Esophagus (tissue), 2 donors: Measurements from ENCODE around the gene TLK1. TPM values are rescaled to one million over a fixed set of nuclear protein-coding genes. Genes with fewer than 3 reads are reported as not detected.

Experiments
- H3K27ac ChIP-seq, 2 donors: one replicate each; pipeline ENCODE4 v1.5.1; 2013; ENCODE audit warnings: low read depth in 2 of 2, mild to moderate bottlenecking in 2 of 2, inconsistent platforms in 1 of 2, low read length in 1 of 2, moderate library complexity in 1 of 2
- H3K27me3 ChIP-seq, 2 donors: one replicate each; pipeline ENCODE4 v1.6.1; 2013; ENCODE audit warnings: low read length in 2 of 2, control low read depth in 1 of 2, mild to moderate bottlenecking in 1 of 2; ENCODE audit not compliant: insufficient read depth in 2 of 2, control insufficient read depth in 1 of 2
- H3K36me3 ChIP-seq, 2 donors: one replicate each; pipeline ENCODE4 v1.6.1; 2013; ENCODE audit warnings: low read length in 1 of 2; ENCODE audit not compliant: control insufficient read depth in 2 of 2, insufficient read depth in 2 of 2
- H3K4me1 ChIP-seq, 2 donors: one replicate each; pipeline ENCODE4 v1.6.1; 2013; ENCODE audit warnings: low read length in 1 of 2; ENCODE audit not compliant: control insufficient read depth in 2 of 2, insufficient read depth in 2 of 2
- H3K4me3 ChIP-seq, 2 donors: one replicate each; pipeline ENCODE4 v1.5.1; 2013; ENCODE audit warnings: low read length in 2 of 2, mild to moderate bottlenecking in 2 of 2, low read depth in 1 of 2, moderate library complexity in 1 of 2
- H3K9me3 ChIP-seq, 2 donors: one replicate each; pipeline ENCODE4 v1.6.1; 2013; ENCODE audit warnings: mild to moderate bottlenecking in 2 of 2, low read depth in 1 of 2, low read length in 1 of 2, moderate library complexity in 1 of 2; ENCODE audit not compliant: control insufficient read depth in 2 of 2, insufficient read depth in 1 of 2
- WGBS, 2 donors: extraction: QIAGEN DNeasy Blood & Tissue Kit; methylation state at CpG; one replicate each; pipeline ENCODE4 v1.1.7; 2013; 5-methylcytosine and 5-hydroxymethylcytosine counted together
- polyA plus RNA-seq, 2 donors: library from polyadenylated mRNA; stranded (reverse); fragments of 200-250 nt; gene quantifications; one replicate each; pipeline ENCODE4 v1.2.3, GENCODE V29; 2013
- donor health status: healthy with polysubstance abuse.
- donor health status: Bipolar disorder and iron deficiency.

Gene TLK1
- polyA plus RNA-seq, 2 donors = 6.6 to 13.4 TPM

- peaks cover 0 to 7% of the 10 kb centered on the region in 2 donors for H3K36me3 ChIP-seq
Observed at GRCh38 chr2:171004363-171004762, 156.3 kb downstream of the TLK1 start.

DNA sequence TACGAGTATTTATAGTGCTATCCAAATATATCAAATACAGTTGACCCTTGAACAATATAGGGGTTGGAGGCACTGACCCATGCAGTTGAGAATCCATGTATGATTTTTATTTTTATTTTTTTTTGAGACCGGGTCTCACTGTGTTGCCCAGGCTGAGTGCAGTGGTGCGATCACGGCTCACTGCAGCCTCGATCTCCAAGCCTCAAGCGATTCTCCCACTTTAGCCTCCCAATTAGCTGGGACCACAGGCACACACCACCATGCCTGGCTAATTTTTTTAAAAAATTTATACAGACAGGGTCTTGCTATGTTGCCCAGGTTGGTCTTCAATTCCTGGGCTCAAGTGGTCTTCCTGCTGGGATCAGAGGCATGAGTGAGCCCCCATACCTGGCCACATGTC is 161.0 kb downstream of the TLK1 start:
- WGBS, 2 donors = 88 to 96% methylated on average over 6 of the region's 6 CpGs
- Histone ChIP-seq H3K9me3 (no peaks in the 10 kb centered on the region), H3K27ac (no peak overlapping the region), H3K4me1 (no peaks in the 10 kb centered on the region), H3K36me3 (peaks cover 4 to 8% of the 10 kb centered on the region in 2 donors), H3K27me3 (no peaks in the 10 kb centered on the region), H3K4me3 (no peak overlapping the region)

More at GRCh38 chr2:171004363-171004762, 156.3 kb downstream of the TLK1 start:
- no peaks in the 10 kb centered on the region for H3K27me3 ChIP-seq
- 89 to 90% methylated on average over 2 of the region's 2 CpGs for WGBS, 2 donors
- H3K9me3 ChIP-seq = no peaks in the 10 kb centered on the region
- H3K27ac ChIP-seq = no peak overlapping the region
- H3K4me3 ChIP-seq = no peak overlapping the region
- no peaks in the 10 kb centered on the region for H3K4me1 ChIP-seq

- WGBS, 2 donors = 79 to 86% methylated on average over 5 of the region's 5 CpGs
Observed at GRCh38 chr2:170997893-170998597, 162.6 kb downstream of the TLK1 start.

GRCh38 chr2:170996316-170996715 is 164.4 kb downstream of the TLK1 start:
- Histone ChIP-seq H3K4me3 (no peak overlapping the region), H3K4me1 (no peaks in the 10 kb centered on the region), H3K27me3 (no peaks in the 10 kb centered on the region), H3K36me3 (peaks cover 4 to 6% of the 10 kb centered on the region in 2 donors), H3K9me3 (no peaks in the 10 kb centered on the region), H3K27ac (no peak overlapping the region)
- WGBS, 2 donors = 91 to 95% methylated on average over 2 of the region's 2 CpGs

More at GRCh38 chr2:170997893-170998597, 162.6 kb downstream of the TLK1 start:
- Histone ChIP-seq H3K27me3 (no peaks in the 10 kb centered on the region), H3K9me3 (no peaks in the 10 kb centered on the region), H3K4me3 (no peak overlapping the region), H3K27ac (no peak overlapping the region), H3K4me1 (no peaks in the 10 kb centered on the region), H3K36me3 (peaks cover 4 to 8% of the 10 kb centered on the region in 2 donors)

GRCh38 chr2:170991398-170992182 is 169.1 kb downstream of the TLK1 start:
- Histone ChIP-seq H3K4me1 (no peaks in the 10 kb centered on the region), H3K27me3 (no peaks in the 10 kb centered on the region), H3K4me3 (no peak overlapping the region), H3K9me3 (no peaks in the 10 kb centered on the region), H3K36me3 (peaks cover 4% of the 10 kb centered on the region in 2 donors), H3K27ac (no peak overlapping the region)
- 93 to 96% methylated on average over 5 of the region's 5 CpGs for WGBS, 2 donors

DNA sequence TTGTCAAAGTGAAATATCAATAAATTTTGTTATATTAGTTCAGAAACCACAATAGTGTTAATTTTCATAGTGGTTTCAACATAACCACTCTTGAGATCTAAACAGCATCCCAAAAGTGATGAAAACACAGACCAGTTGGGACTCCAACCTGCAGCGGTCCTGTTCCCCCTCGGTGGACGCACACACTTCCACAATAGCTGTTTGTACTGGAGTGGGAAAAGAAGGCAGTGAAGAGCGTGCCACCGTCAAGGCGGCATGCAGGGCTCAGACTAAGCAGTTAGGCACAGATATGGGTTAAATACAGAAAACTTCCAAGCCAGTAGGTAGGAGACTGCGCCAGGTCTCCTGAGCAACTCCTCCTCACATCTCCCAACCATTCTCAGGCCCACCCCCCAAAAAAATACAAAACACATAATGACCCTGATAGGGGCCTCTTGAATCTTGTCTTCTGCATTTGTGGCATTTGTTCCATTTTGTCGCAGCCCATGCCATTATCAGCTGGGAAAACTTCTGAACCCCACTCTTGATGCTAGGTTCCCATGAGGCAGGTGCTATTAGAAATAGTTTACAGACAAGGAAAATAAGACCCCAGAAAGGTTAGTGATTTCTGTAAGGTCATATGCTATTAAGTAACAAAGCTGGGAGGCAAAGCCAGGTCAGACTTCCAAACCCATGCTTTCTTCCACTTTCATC is 174.0 kb downstream of the TLK1 start:
- Histone ChIP-seq H3K4me1 (no peaks in the 10 kb centered on the region), H3K36me3 (no peaks in the 10 kb centered on the region), H3K27ac (no peak overlapping the region), H3K4me3 (no peak overlapping the region), H3K27me3 (no peaks in the 10 kb centered on the region), H3K9me3 (no peaks in the 10 kb centered on the region)
- 97% methylated on average over 8 of the region's 8 CpGs for WGBS, 2 donors

DNA sequence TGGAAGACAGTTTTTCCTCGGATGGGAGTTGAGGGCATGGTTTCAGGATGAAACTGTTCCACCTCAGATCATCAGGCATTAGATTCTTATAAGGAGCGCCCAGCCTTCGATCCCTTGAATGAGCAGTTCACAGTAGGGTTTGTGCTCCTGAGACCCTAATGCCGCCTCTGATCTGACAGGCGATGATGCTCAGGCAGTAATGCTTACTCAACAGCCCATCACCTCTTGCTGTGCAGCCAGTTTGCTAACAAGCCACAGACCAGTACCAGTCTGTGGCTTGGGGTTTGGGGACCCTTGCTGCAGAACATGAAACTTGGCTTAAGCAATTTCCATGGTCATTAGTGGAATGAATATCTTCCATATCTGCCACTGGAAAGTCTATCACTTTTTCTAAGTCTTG is 175.3 kb downstream of the TLK1 start:
- H3K4me1 ChIP-seq = no peaks in the 10 kb centered on the region
- H3K27me3 ChIP-seq = no peaks in the 10 kb centered on the region
- no peak overlapping the region for H3K4me3 ChIP-seq
- WGBS, 2 donors = 94% methylated on average over 5 of the region's 5 CpGs
- H3K27ac ChIP-seq = no peak overlapping the region
- H3K36me3 ChIP-seq = no peaks in the 10 kb centered on the region
- no peaks in the 10 kb centered on the region for H3K9me3 ChIP-seq

- H3K9me3 ChIP-seq = no peaks in the 10 kb centered on the region
- H3K4me3 ChIP-seq = no peak overlapping the region
- no peaks in the 10 kb centered on the region for H3K4me1 ChIP-seq
- 33 to 58% methylated on average over 1 of the region's 1 CpG for WGBS, 2 donors
- no peaks in the 10 kb centered on the region for H3K36me3 ChIP-seq
- no peak overlapping the region for H3K27ac ChIP-seq
- H3K27me3 ChIP-seq = no peaks in the 10 kb centered on the region
Observed at GRCh38 chr2:170984079-170984478, 176.6 kb downstream of the TLK1 start.

DNA sequence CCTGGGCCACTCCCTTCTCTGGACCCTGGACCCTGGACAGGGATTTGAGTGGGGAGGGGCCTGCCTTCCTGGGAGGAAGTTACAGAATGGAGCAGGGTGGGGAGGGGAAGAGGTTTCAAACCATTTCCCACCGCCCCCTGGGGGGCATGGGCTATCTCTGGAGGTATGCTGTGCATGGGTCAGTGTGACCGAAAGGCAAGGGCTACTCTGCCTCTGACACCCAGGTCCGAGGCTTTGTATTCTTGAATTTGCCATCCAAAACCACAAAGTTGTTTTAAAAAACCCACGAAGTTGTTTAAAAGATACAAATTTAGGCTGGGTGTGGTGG is 184.8 kb downstream of the TLK1 start:
- H3K4me3 ChIP-seq = no peak overlapping the region
- no peak overlapping the region for H3K27ac ChIP-seq
- H3K9me3 ChIP-seq = no peaks in the 10 kb centered on the region
- no peaks in the 10 kb centered on the region for H3K36me3 ChIP-seq
- H3K27me3 ChIP-seq = no peaks in the 10 kb centered on the region
- H3K4me1 ChIP-seq = peaks cover 0 to 2% of the 10 kb centered on the region in 2 donors
- 81 to 83% methylated on average over 4 of the region's 4 CpGs for WGBS, 2 donors
